ENCODE results near the gene GPR183.

DNA sequence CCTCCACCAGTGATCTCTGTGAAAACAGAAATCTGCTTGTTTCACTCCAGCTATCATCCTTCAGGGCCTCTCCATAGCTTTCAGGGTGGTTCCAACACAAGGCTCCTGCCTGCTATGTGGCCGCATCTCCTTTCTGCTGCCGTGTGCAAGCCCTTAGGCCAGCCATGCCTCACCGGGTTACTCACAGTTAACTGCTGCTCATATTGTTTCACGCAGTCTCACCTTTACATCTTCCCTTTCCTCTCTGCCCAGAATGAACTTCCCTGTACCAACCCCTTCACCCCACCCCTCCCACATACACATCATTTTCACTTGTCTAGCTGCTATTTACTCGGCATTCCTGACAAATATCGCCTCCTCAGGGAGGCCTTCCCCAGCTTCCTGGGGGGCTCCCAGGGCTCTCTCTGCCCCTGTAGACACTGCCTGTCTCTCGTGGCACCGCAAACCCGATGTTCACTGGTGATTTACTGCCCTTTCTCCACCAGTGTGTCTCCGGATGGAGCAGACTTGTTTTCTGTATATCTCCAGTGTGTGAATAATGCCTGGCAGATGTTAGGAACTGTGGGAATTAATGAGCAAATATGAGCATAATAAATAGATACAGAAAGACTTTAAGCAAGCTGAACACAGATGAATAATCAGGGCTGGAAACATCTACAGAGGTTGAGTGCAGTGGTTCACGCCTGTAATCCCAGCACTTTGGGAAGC, 39.3 kb upstream of the GPR183 start:
- TF ChIP-seq POLR2A (IDR thresholded peaks at IDR 0.05; ENCODE audit: low read length) (no peak), GATA1 (IDR thresholded peaks at IDR 0.05; ENCODE audit: low read depth, low read length) (no peak)
